ENCODE results near the gene PDIK1L.

DNA sequence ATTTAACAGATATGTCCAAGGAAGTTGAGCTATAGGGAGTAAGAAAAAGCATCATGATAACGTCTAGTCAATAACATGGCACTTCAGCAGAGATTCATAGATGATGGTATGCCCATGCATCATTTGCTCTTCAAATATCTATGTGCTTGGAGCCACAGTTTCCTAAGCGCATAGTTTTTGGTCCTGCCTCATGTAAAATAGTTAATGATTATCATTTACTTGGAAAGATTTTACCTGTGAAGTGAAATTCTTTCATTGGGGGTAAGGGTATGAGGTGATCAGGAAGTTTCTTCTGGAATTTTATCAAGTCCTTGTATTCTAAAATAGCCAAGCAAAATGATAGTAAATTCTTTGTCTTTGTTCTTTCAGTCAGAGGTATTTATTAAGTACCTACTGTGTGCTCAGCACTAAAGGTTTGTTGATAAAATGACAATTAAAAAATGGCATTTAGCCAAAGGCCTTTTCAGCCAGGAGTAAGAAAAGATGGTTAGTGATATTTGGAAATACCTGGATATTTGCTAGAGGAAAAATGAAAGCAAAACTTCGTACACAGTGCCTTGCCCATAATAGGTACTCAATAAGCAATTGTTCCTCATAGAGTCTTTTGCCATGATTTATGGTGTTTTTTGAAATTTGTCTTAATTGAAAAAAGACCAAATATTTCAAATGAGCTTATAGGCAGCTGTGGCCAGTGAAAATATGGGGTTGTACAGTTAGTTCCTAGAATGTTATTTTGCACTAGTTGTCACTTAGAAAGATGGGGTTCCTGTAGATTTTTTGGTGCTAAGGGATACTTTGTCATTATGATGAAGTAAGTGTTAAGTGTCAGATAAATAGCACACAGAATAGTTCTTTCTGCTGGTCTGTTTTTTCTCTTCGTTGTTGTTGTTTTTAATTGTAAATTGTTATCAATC is 13.1 kb downstream of the PDIK1L start:
- TF ChIP-seq YY1 (tag by site-specific recombination; IDR thresholded peaks at IDR 0.05) (no peak), TCF7L2 (IDR thresholded peaks at IDR 0.05; ENCODE audit: borderline replicate concordance, low read depth, low read length) (no peak), KLF1 (tag by site-specific recombination; IDR thresholded peaks at IDR 0.05) (no peak), ZNF777 (tag by site-specific recombination; IDR thresholded peaks at IDR 0.05; ENCODE audit: borderline replicate concordance) (no peak), ZNF660 (tag by site-specific recombination; IDR thresholded peaks at IDR 0.05) (no peak), ZNF274 (IDR thresholded peaks at IDR 0.05; ENCODE audit: low read length) (no peak), ZNF274 (tag by site-specific recombination; IDR thresholded peaks at IDR 0.05; ENCODE audit: borderline replicate concordance) (no peak), ZNF433 (tag by site-specific recombination; IDR thresholded peaks at IDR 0.05; ENCODE audit: low read depth) (no peak), ZNF184 (tag by site-specific recombination; IDR thresholded peaks at IDR 0.05) (no peak)
- TF ChIP-seq, protein P1, sequence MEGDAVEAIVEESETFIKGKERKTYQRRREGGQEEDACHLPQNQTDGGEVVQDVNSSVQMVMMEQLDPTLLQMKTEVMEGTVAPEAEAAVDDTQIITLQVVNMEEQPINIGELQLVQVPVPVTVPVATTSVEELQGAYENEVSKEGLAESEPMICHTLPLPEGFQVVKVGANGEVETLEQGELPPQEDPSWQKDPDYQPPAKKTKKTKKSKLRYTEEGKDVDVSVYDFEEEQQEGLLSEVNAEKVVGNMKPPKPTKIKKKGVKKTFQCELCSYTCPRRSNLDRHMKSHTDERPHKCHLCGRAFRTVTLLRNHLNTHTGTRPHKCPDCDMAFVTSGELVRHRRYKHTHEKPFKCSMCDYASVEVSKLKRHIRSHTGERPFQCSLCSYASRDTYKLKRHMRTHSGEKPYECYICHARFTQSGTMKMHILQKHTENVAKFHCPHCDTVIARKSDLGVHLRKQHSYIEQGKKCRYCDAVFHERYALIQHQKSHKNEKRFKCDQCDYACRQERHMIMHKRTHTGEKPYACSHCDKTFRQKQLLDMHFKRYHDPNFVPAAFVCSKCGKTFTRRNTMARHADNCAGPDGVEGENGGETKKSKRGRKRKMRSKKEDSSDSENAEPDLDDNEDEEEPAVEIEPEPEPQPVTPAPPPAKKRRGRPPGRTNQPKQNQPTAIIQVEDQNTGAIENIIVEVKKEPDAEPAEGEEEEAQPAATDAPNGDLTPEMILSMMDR (tag by site-specific recombination; IDR thresholded peaks at IDR 0.05): no peak
- TF ChIP-seq, protein P2, sequence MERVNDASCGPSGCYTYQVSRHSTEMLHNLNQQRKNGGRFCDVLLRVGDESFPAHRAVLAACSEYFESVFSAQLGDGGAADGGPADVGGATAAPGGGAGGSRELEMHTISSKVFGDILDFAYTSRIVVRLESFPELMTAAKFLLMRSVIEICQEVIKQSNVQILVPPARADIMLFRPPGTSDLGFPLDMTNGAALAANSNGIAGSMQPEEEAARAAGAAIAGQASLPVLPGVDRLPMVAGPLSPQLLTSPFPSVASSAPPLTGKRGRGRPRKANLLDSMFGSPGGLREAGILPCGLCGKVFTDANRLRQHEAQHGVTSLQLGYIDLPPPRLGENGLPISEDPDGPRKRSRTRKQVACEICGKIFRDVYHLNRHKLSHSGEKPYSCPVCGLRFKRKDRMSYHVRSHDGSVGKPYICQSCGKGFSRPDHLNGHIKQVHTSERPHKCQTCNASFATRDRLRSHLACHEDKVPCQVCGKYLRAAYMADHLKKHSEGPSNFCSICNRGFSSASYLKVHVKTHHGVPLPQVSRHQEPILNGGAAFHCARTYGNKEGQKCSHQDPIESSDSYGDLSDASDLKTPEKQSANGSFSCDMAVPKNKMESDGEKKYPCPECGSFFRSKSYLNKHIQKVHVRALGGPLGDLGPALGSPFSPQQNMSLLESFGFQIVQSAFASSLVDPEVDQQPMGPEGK (tag by site-specific recombination; IDR thresholded peaks at IDR 0.05): no peak

Data from HEK293 (cell line).